ENCODE data around the gene EMC8.
"Not testable (repeated sequence)": the region's sequence is repeated elsewhere in the genome, so short reads cannot be mapped to it uniquely, and the experiment has no call there.

EMC8 gene

DNA sequence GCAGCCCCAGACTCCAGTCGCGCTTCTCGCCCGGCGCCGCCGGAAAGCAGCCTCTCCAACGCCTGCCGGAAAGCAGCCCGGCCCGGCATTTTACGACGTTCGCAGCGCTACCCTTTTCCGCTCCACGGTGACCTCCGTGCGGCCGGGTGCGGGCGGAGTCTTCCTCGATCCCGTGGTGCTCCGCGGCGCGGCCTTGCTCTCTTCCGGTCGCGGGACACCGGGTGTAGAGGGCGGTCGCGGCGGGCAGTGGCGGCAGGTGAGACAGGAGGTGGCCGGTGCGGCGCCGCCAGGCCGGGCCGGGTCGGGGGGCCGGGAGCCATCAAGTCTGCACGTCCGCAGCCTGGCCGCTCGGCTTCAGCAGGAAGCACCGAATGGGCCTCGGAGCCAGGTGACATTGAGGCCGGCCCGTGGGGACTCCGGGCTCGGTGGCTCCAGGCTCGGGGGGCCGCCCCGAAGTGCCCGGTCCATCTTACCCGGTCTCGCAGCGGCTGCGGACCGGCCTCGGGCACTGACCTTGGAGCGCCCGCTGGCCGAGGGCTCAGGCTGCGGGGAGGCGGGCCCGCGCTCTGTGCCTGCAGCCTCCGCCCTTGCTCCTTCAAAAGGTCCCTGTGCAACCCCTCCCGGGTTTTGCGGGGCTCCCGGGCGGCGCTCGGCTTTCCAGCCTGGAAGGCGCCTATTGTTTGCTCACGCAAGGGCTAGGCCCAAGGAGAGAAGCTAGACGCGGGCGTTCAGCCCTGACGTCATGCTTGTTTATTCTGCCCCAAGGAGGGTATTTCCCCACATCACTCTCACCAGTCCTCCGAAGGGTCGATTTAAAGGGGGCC, at the start of gene EMC8, which contains the start of gene COX4I1:
TSS of gene EMC8 (minus strand) at position 48 of the 824 bp plus-strand sequence. CDS start 249 bp downstream, outside the sequence.
TSS of gene COX4I1 (plus strand) at position 199 of the 824 bp plus-strand sequence. CDS start 1,511 bp downstream, outside the sequence.
- peak; percentile 89 to 95 for DNase-seq (ENCODE audit: low read depth in 2 of 2)

DNA sequence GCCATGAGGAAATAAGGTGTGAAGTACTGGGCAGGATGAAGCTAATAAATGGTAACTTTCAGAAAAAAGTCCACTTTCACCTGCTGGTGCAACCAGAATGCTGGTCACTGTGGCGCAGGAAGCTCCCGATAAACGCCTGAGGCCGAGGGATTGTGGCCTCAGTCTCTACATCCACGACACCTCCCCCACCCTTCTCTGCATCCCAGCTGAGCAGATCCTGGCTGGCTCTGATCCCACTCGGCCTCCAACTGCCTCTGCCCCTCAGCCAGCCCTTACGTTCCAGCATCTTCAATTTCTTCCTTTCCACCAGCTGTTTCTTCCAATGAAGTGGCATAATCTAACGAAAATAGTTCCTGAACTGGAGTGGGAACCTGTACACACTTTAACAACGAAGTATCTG, 49.6 kb upstream of the EMC8 start:
- DNase-seq (ENCODE audit: low read depth in 2 of 2), result no peak

DNA sequence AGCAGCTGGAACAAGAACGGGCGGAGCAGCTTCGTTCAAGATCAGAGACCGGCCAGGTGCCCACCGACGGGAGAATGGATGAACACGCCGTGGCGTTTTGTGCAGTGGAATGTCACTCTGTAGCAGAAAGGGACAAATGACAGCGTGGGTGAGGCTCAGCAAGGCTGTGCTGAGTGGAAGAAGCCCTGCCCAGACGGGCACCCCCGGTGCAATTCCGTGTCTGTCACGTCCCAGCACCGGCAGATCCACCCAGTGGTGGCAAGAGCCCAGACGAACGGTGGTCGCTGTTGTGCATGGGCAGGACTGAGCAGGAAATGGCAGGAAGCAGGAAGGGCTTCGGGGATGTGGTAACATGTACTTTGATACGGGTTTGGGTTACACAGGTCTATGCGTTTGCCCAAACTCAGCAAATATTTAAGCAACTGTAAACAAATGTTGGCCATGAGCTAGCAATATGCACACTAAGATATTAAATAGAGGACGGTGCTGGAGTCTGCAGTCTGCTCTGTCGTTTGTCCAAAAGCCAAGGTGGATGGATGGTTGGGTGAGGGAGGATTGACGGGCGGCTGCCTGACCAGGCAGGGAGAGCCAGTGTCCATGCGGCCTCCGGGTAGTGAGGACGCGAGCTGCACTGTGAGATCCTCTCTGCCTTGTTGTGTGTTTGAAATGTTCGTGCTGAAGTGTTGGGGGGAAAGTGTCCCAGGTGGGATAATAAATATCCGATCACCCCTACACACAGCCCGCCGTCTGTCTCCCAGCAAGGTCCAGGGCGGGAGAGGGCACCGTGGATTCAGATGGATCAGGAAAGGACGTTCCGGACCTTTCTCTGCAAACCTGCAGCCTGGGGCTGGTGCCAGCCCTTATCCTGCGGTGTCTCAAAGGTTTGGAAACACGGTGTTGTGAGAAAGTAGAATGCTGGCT, 48.6 kb upstream of the EMC8 start:
- no peak for DNase-seq (ENCODE audit: low read depth in 2 of 2)

DNA sequence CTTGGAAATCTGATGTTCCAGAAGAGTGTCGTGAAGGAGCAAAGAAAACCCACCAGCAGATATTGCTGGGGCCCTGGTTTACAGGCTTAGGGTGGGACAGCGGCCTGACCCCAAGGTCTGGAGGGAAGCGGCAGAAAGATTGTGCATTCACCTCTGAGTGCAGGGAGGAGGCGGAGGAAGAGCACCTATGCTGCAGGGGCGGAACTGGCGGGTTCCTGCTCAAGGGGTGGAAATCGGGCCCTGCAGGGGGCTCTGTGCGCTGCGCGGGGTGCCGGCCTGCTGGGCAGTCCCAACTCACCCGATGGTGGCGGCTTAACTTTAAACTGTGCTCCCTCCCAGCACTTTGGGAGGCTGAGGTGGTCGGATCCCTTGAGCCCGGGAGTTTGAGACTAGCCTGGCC, 47.7 kb upstream of the EMC8 start:
- no peak for DNase-seq (ENCODE audit: low read depth in 2 of 2)

GRCh38 chr16:85846461-85846860, 47.1 kb upstream of the EMC8 start:
- no peak for DNase-seq (ENCODE audit: low read depth in 2 of 2)

- no peak for DNase-seq (ENCODE audit: low read depth in 2 of 2)
Measured at GRCh38 chr16:85845266-85845665, 45.9 kb upstream of the EMC8 start.

- DNase-seq (ENCODE audit: low read depth in 2 of 2), result no peak
Measured at GRCh38 chr16:85844786-85845185, 45.4 kb upstream of the EMC8 start.

DNA sequence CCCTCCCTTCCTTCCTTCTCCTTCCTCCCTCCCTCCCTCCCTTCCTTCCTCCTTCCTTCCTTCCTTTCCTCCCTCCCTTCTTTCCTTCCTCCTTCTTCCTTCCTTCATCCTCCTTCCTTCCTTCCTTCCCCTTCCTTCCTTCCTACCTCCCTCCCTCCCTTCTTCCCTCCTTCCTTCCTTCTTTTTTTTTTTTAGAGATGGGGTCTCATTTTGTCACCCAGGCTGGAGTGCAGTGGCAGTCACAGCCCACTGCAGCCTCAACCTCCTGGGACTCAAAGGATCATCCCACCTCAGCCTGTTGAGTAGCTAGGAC, 44.8 kb upstream of the EMC8 start:
- DNase-seq (ENCODE audit: low read depth in 2 of 2), result no peak

- DNase-seq (ENCODE audit: low read depth in 2 of 2), result no peak
Measured at GRCh38 chr16:85843471-85844168, 44.3 kb upstream of the EMC8 start.

DNA sequence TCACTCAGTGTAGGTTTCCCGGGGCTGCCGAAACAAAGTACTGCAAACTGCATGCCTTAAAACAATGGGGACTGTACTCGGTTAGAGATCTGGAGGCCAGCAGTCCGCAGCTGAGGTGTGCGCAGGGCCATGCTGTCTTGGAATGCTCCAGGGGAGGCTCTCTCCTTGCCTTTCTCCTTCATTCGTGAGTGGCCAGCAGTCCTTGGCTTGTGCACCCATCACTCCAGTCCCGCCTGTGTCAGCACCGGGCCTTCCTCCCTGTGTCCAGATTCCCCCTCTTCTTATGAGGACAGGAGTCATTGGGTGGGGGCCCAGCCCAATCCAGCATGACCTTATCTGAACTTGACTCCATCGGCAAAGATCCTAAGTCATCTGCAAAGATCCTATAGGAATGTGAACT, 43.5 kb upstream of the EMC8 start:
- DNase-seq (ENCODE audit: low read depth in 2 of 2), result no peak

GRCh38 chr16:85842435-85842834, 43.1 kb upstream of the EMC8 start:
- DNase-seq (ENCODE audit: low read depth in 2 of 2), result no peak

- DNase-seq (ENCODE audit: low read depth in 2 of 2), result no peak
Measured at GRCh38 chr16:85840801-85841200, 41.5 kb upstream of the EMC8 start.

- no peak for DNase-seq (ENCODE audit: low read depth in 2 of 2)
Measured at GRCh38 chr16:85840395-85840794, 41.1 kb upstream of the EMC8 start.

DNA sequence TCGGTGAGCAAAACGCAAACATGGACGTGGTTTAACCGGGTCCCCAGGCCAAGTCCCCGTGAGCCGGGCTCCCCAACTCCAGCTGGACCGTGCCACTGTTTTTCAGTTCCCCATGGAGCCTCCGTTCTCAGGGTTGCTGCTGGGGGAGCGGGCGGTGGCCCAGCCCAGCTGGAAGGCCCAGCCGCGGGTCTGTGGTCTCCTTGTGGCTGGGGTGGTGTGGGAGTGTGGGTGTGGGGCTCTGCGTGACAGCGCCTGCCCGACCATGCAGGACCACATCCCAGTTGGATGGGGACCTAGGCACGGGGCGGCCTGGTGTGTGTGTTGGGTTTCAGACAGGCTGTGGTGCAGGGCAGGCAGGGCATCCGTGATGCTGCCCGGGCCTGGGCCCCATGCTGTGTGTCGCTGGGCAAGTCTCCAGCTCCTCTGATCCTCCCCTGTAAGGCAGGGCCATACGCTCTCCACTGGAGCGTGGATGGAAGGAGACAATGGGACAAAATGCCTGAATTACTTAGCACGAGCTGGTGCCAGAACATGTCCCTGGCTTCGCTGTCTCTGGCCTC, 40.4 kb upstream of the EMC8 start:
- no peak for DNase-seq (ENCODE audit: low read depth in 2 of 2)

- no peak for DNase-seq (ENCODE audit: low read depth in 2 of 2)
Measured at GRCh38 chr16:85838876-85839585, 39.7 kb upstream of the EMC8 start.

GRCh38 chr16:85838381-85838780, 39.0 kb upstream of the EMC8 start:
- DNase-seq (ENCODE audit: low read depth in 2 of 2), result no peak

DNA sequence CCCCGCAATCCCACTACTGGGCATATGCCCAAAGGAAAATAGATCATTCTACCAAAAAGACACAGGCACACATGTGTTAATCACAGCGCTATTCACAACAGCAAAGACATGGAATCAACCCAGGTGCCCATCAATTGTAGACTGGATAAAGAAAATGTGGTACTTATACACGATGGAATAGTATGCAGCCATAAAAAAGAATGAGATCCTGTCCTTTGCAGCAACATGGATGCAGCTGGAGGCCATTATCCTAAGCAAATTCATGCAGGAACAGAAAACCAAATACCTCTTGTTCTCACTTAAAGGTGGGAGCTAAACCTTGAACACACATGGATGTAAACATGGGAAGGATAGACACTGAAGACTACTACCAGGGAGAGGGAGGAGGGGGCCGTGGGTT, 38.3 kb upstream of the EMC8 start:
- DNase-seq (ENCODE audit: low read depth in 2 of 2), result not testable (repeated sequence)

DNA sequence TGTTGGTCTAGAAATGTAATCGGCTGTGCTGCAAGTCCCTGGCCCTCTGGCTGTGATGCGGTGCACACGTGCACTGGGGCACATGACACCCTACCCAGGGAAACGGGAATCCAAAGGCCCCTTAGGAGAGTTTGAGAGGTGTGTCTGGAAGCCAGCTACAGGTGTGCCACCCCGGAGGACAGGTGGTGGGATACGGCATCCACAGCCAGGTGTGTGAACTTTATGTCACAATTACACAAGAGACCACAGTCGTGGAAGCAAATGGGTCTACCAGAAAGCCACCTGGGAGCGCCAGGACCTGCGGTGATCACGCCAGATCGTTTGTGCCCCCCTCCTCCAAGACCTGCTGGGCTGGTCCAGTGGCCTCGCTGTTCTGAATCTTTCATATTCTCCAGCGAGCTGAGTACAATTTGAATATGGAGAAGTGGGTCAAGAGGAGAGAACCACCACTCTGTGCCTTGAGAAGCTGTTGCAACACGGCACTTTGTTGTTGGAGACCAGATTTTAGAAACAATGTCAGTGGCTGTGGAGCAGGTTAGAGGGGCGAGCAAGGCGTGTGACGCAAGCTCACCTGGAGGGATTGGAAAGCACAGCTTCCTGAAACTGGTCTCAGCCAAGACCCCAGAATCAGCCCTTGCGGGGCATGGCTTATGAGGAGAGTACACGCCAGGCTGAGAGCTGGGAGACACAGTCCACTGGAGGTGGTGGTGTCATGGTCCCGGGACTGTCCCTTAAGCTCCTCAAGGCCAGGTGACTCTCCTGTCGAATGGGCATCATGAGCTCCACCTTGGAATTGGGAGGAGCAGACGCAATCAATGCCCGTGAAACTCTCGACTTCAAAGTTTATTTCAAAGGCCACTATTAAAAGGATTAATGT, 37.6 kb upstream of the EMC8 start:
- no peak for DNase-seq (ENCODE audit: low read depth in 2 of 2)

- DNase-seq (ENCODE audit: low read depth in 2 of 2), result no peak
Measured at GRCh38 chr16:85835956-85836705, 36.8 kb upstream of the EMC8 start.

Data from stimulated activated CD4-positive, alpha-beta T cell treated with anti-CD3 and anti-CD28 coated beads, Interleukin-12 subunit alpha, Interleukin-12 subunit beta, amount 100 ng/mL, for 24 hours (primary cell).